Measurements from ENCODE around the gene KRTAP24-1.

The KRTAP24-1 gene

GRCh38 chr21:30282850-30283249 is at the start of gene KRTAP24-1:
TSS of gene KRTAP24-1 (minus strand) at chr21:30282950. CDS start at chr21:30282932, 18 bp downstream.
- DNase-seq: no peak

- no peak for DNase-seq
Observed at GRCh38 chr21:30329203-30329875, 46.6 kb upstream of the KRTAP24-1 start.

DNA sequence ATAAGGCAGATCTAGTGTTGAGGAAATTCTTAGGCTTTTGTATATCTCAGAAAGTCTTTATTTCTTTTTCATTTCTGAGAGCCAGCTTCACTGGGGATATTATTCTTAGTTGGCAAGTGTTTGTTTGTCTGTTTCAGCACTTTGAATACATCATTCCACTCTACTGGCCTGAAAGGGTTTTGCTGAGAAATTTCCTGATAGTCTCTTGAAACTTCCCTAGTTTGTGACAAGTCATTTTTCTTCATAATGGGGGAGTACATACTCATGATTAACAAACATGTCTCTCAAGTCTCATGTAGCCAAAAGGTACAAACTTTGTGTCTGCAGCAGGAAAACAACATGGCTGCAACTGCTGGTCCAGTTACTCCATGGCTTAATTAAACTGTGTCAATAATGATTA is 43.6 kb upstream of the KRTAP24-1 start:
- no peak for DNase-seq

DNA sequence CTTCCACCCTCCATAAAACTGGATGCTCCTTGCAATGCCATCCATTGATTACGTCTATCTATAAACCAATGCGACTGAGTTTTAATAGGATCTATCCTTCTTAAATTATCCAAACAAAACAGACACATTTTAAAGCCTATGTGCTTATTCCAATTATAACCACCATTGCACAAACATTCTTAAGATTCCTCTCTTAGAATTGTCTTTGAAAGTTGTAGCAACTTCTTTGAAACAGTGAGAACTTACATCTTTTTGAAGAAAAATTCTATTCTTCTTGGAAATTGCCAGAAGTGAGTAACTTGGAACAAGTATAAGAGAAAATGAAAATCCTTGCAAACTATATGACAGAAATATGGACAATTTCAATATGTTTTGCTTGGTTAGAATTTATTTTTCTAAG is 37.5 kb upstream of the KRTAP24-1 start, which contains the start of gene KRTAP26-1:
TSS of gene KRTAP26-1 (minus strand) at position 101 of the 400 bp plus-strand sequence. CDS start 280 bp downstream, outside the sequence.
- no peak for DNase-seq

DNA sequence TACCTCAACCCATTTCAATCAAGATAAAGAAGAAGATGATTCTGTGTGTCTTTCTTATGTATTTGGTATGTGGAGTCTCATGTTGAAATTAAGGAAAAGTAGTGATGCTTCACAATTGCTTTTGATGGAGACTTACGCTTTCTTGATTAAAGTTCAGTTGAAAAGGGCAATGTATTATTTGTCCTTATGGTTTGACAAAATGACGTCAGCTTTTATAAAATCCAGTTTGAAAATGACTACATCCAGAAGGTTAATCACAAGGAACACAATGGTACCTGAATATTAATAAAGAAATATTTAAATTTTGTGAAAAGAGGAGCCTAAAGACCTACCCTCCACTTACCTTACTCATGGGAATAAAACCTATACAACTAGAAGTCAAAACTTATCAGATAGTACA is 33.0 kb upstream of the KRTAP24-1 start:
- DNase-seq: no peak

DNA sequence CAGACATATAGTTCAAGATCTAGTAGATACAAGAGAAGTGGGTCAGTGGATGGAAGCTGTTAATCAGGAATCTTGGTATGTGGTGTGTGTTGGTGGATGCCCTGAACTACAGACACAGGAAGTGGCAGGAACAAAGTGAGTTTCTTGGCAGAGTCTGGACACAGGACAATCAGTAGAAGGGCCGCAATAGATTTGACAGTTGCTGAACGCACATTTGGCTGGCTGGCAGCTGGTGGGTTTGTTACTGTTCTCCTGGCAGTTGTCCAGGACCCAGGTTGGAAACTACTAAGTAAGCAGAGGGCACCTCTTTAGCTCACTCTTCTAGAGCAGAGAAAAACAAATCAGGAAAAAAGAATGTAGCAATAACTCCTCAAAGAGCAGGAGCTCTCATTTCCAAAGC is 24.1 kb upstream of the KRTAP24-1 start:
- no peak for DNase-seq

- no peak for DNase-seq
Observed at GRCh38 chr21:30305136-30305535, 22.4 kb upstream of the KRTAP24-1 start.

DNA sequence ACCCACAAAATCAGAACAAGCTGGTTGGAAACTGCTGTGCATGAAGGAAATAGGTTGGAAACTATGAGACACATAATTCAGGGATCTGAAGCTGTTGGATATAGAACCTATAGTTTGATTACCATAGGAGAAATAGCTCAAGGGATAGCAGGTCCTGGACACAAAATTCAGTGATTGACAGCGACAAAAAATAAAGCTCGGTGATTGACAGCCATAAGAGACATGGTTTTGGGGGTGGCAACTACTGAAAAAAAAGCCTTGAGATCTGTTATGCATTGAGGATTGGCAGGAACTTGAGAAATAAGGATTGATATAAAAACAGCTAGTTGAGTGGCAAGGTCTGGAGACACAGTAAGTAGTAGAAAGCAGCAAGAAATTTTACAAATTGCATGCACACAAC is 6.5 kb upstream of the KRTAP24-1 start, which contains the start of gene KRTAP25-1:
TSS of gene KRTAP25-1 (minus strand) at position 300 of the 400 bp plus-strand sequence. CDS start at position 276, 24 bp downstream.
- no peak for DNase-seq

- DNase-seq: no peak
Observed at GRCh38 chr21:30271611-30272010, 11.1 kb downstream of the KRTAP24-1 start.

DNA sequence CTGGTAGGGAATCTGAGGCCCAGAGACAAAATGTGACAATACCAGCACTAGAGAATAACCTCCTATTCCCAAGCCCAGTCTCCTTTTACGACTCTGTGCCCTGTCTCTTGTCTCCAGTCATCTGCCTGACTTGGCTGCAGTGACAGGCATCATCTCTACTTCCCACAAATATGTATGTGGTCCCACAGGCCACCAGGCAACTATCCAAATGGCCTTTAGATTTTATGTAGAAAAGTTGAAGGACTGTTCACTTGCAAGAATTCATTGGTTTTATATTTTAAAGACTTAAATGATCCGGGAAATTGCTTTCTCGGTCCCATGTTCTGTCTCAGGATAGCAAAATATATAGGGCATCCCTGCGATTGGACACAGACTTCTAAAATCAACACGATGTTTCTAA is 11.6 kb downstream of the KRTAP24-1 start:
- no peak for DNase-seq

- no peak for DNase-seq
Observed at GRCh38 chr21:30269803-30270530, 12.8 kb downstream of the KRTAP24-1 start.

GRCh38 chr21:30268608-30269197 is 14.0 kb downstream of the KRTAP24-1 start:
- DNase-seq: no peak

GRCh38 chr21:30257773-30258172 is 25.0 kb downstream of the KRTAP24-1 start:
- DNase-seq: no peak

GRCh38 chr21:30256100-30256499 is 26.6 kb downstream of the KRTAP24-1 start:
- DNase-seq: no peak

DNA sequence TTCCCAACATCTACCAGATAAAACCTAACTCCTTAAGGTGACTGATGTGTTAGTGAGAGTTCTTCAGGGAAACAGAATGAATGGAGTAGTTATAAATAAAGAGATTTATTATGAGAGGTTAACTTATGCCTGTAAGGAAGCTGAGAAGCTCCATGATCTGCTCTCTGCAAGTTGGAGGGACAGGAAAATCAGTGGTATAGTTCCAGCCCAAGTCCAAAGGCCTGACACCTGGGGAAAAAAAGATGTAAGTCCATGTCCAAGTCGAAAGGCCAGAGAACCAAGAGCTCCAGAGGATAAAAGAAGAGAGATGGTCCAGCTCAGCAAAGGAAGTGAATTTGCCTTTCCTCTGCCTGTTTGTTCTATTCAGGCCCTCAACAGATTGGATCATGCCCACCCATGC is 27.1 kb downstream of the KRTAP24-1 start:
- no peak for DNase-seq

DNA sequence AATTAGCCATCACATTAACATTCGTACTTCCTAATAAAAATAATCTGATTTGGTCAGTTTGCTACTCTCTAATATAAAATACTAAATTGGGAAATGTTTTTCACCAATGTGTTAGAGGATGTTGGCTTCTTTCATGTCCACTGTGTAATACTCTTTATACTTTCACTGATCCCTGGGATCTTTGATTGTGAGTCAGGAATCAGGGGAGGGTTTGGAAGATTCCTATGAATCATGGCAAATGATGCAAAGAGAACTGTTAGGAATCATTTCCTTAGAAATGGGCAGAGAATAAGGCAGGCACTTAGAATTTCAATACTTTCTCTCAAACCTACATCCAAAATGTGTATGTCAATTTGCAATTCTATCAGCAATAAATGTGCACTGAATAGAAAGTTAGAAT is 31.0 kb downstream of the KRTAP24-1 start:
- no peak for DNase-seq

- DNase-seq: no peak
Observed at GRCh38 chr21:30249936-30250335, 32.8 kb downstream of the KRTAP24-1 start.

GRCh38 chr21:30248844-30249243 is 33.9 kb downstream of the KRTAP24-1 start:
- no peak for DNase-seq

- DNase-seq: no peak
Observed at GRCh38 chr21:30245061-30245460, 37.7 kb downstream of the KRTAP24-1 start.

DNA sequence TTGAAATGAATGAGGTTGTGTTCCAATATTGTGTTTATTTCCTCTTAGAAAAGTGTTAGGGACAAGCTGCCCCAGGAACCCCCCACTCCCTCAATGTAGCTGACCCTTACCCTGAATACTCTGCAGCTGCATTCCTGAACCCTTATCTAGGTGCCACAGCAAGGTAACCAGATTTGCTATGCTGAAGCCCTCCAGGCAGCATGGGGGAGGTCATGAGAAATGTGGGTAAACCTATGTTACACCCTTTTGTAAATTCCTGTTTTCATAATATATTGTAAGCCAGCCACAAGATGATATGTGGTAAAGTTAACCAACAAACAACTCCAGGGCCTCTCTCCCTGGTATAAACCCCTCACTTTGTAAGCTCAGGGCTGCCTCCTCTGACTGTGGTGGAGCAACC is 39.1 kb downstream of the KRTAP24-1 start:
- DNase-seq: no peak

DNA sequence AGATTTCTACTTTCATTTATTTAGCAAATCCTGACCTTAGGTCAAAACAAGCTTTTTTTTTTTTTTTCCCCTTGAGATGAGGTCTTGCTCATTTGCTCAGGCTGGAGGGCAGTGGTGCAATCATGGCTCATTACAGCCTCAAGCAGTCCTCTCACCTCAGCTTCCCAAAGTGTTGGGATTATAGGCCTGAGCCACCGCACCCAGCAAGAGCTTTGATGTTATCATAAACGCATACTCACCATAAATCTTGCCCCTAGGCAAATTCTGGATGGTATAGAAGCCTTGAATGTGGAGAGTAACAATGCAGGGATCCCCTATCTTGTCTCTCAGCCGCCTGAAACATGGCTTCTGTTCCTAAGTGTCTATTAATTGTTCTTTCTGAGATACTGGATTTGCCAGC is 42.1 kb downstream of the KRTAP24-1 start:
- DNase-seq: no peak

GRCh38 chr21:30238168-30238567 is 44.6 kb downstream of the KRTAP24-1 start:
- DNase-seq: no peak

DNA sequence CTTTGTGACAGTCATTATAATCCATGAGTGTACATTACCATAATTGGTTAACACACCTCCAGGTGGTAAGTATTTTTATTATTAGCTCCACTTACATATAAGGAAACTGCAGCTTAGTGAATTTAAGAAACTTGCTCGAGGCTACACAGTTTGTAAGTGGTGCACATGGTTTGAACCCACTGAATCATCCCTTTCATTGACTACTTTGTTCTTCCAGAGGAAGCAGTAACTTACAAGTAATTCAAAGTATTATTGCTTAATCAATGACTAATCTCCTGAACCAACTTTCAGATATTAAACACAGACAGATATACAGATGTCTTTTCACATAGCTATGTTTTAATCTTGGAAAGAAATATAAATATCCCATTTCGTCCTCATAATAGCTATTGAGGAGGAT is 48.1 kb downstream of the KRTAP24-1 start:
- no peak for DNase-seq

DNA sequence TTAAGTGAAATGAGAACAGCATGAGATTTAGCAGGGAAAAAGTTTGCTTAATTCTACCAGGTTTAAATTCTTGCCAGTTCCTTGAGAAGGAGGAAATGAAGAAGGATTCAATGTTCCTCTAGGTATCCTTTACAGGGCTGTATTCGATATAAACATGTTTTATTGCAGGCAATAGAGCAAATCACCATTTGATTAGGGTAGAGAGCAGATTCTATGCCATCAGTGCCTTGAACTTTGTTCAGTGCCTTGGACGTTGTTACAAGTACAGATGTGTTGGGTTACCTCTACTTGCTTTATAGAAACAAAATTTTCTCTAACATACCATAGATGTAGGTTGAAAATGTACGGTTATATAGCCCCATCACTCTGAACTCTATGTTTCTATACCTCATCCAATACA is 48.7 kb downstream of the KRTAP24-1 start:
- no peak for DNase-seq

Measured in CD4-positive, alpha-beta T cell treated with Interferon alpha-2 for 1 hour (primary cell).